H1 (cell line): ENCODE data around the gene MAP7. TPM values are rescaled to one million over a fixed set of nuclear protein-coding genes. Genes with fewer than 3 reads are reported as not detected.

Source experiments
- CTCF ChIA-PET: fragments of 300-600 bp; sonication (Branson Sonifier 250); formaldehyde crosslinking; loops from one replicate; lab custom pipeline; 2021; ENCODE audit not compliant: partially characterized antibody; lab: Charles Lee
- POLR2A ChIA-PET: fragments of 300-600 bp; sonication (Branson Sonifier 250); formaldehyde crosslinking; loops from one replicate; lab custom pipeline; 2021; ENCODE audit warnings: inconsistent platforms; ENCODE audit not compliant: partially characterized antibody; lab: Charles Lee
- DNase-seq, 2 experiments: peaks; one replicate each; pipeline versions ENCODE4 v3.0.0 to v3.0.0-alpha.2; 2010 to 2022; ENCODE audit warnings: low spot score in 2 of 2, low read depth in 1 of 2, mixed read lengths in 1 of 2
- FAIRE-seq: peaks from 2 replicates; lab custom pipeline; 2011; peaks lifted over from hg19 to GRCh38; lab: Jason Lieb, UNC
- H2AFZ ChIP-seq: 2 replicates; pipeline ENCODE4 v1.8.1; 2012; ENCODE audit warnings: low read length, inconsistent platforms
- H2AK5ac ChIP-seq: 2 replicates; pipeline ENCODE4 v1.6.1; 2013; ENCODE audit warnings: low read depth, low read length
- H2BK120ac ChIP-seq: replicated peaks from 2 replicates; pipeline ENCODE3; 2013; ENCODE audit warnings: low read depth, low read length, inconsistent platforms
- H2BK12ac ChIP-seq: 2 replicates; pipeline ENCODE4 v1.6.1; 2013; ENCODE audit warnings: low read depth, low read length
- H2BK15ac ChIP-seq: 2 replicates; pipeline ENCODE4 v1.6.1; 2013; ENCODE audit warnings: low read length
- H2BK20ac ChIP-seq: 2 replicates; pipeline ENCODE4 v1.6.1; 2013; ENCODE audit warnings: low read length
- H2BK5ac ChIP-seq: 2 replicates; pipeline ENCODE4 v1.6.1; 2013; ENCODE audit warnings: low read depth, low read length
- H3K14ac ChIP-seq: 2 replicates; pipeline ENCODE4 v1.6.1; 2013; ENCODE audit warnings: inconsistent platforms; ENCODE audit not compliant: insufficient read length
- H3K18ac ChIP-seq: 2 replicates; pipeline ENCODE4 v1.6.1; 2013; ENCODE audit warnings: low read length; ENCODE audit errors: extremely low read depth
- H3K23ac ChIP-seq: 2 replicates; pipeline ENCODE4 v1.6.1; 2013; ENCODE audit warnings: inconsistent platforms; ENCODE audit not compliant: insufficient read length
- H3K23me2 ChIP-seq: 2 replicates; pipeline ENCODE4 v1.6.1; 2013; ENCODE audit warnings: low read depth, low read length
- H3K27ac ChIP-seq: 2 replicates; pipeline ENCODE4 v1.6.1; 2011; ENCODE audit warnings: low read depth, low read length, inconsistent platforms
- H3K27me3 ChIP-seq, 4 experiments: replicated peaks in 1 of 4; 1 replicate in 1 of 4; 2 replicates in 3 of 4; pipeline versions ENCODE4 v1.6.1 to v1.8.1; 2011 to 2013; ENCODE audit warnings: low read length in 3 of 4, mild to moderate bottlenecking in 3 of 4, inconsistent platforms in 2 of 4, mixed read lengths in 2 of 4, moderate library complexity in 1 of 4; ENCODE audit not compliant: control insufficient read depth in 3 of 4, insufficient read depth in 3 of 4; ENCODE audit errors: extremely low read depth in 1 of 4
- H3K36me3 ChIP-seq, 4 experiments: 2 replicates each; pipeline versions ENCODE4 v1.6.1 to v1.8.1; 2011 to 2013; ENCODE audit warnings: mild to moderate bottlenecking in 4 of 4, low read length in 3 of 4, moderate library complexity in 2 of 4, control low read depth in 1 of 4, inconsistent platforms in 1 of 4; ENCODE audit not compliant: insufficient read depth in 4 of 4, control insufficient read depth in 2 of 4
- H3K4ac ChIP-seq: replicated peaks from 2 replicates; pipeline ENCODE3; 2013; ENCODE audit warnings: low read length, low read depth, mixed read lengths, inconsistent platforms; ENCODE audit not compliant: insufficient read length
- H3K4me1 ChIP-seq, 4 experiments: replicated peaks in 1 of 4; 1 replicate in 1 of 4; 2 replicates in 3 of 4; pipeline versions ENCODE4 v1.6.1 to v1.8.1; 2011 to 2013; ENCODE audit warnings: low read length in 3 of 4, inconsistent platforms in 2 of 4, mixed read lengths in 1 of 4; ENCODE audit not compliant: insufficient read depth in 4 of 4, control insufficient read depth in 3 of 4
- H3K4me2 ChIP-seq, 2 experiments: 2 replicates each; pipeline versions ENCODE4 v1.6.1 to v1.8.1; 2011 to 2013; ENCODE audit warnings: low read depth in 2 of 2, low read length in 2 of 2, control low read depth in 1 of 2, inconsistent platforms in 1 of 2, mild to moderate bottlenecking in 1 of 2; ENCODE audit not compliant: insufficient read depth in 1 of 2
- H3K4me3 ChIP-seq, 4 experiments: fragments of 200-600, 300-600 bp in 1 of 4; sonication (generic), shearing (Covaris generic), sonication (Bioruptor Twin) in 1 of 4; 2 replicates each; pipeline versions ENCODE4 v1.5.1 to v1.8.1; 2011 to 2016; ENCODE audit warnings: low read length in 4 of 4, low read depth in 3 of 4, control low read depth in 2 of 4, inconsistent platforms in 2 of 4, mild to moderate bottlenecking in 2 of 4, mixed read lengths in 1 of 4, moderate library complexity in 1 of 4; ENCODE audit not compliant: insufficient read depth in 2 of 4; ENCODE audit errors: extremely low read depth in 1 of 4
- H3K56ac ChIP-seq: replicated peaks from 2 replicates; pipeline ENCODE3; 2013; ENCODE audit warnings: low read depth, mild to moderate bottlenecking, mixed read lengths, low read length, inconsistent platforms; ENCODE audit not compliant: insufficient read length
- H3K79me1 ChIP-seq: 2 replicates; pipeline ENCODE4 v1.6.1; 2013; ENCODE audit warnings: low read depth, low read length, control low read depth
- H3K79me2 ChIP-seq, 2 experiments: 2 replicates each; pipeline versions ENCODE4 v1.6.1 to v1.8.1; 2012 to 2013; ENCODE audit warnings: low read length in 2 of 2, mild to moderate bottlenecking in 2 of 2, inconsistent platforms in 1 of 2; ENCODE audit not compliant: insufficient read depth in 2 of 2, control insufficient read depth in 1 of 2
- H3K9ac ChIP-seq, 4 experiments: replicated peaks in 1 of 4; 1 replicate in 1 of 4; 2 replicates in 3 of 4; pipeline versions ENCODE4 v1.6.1 to v1.8.1; 2011 to 2013; ENCODE audit warnings: low read depth in 3 of 4, low read length in 3 of 4, control low read depth in 2 of 4, mild to moderate bottlenecking in 2 of 4, moderate library complexity in 2 of 4, inconsistent platforms in 1 of 4; ENCODE audit errors: extremely low read depth in 1 of 4
- H3K9me3 ChIP-seq, 2 experiments: 2 replicates each; pipeline versions ENCODE4 v1.6.1 to v1.8.1; 2012 to 2013; ENCODE audit warnings: mild to moderate bottlenecking in 2 of 2, moderate library complexity in 2 of 2, control low read depth in 1 of 2, inconsistent platforms in 1 of 2, low read depth in 1 of 2, low read length in 1 of 2, mixed read lengths in 1 of 2; ENCODE audit not compliant: insufficient read depth in 2 of 2
- H4K20me1 ChIP-seq, 2 experiments: replicated peaks in 1 of 2; 2 replicates each; pipeline versions ENCODE3 to v1.8.1; 2011 to 2013; ENCODE audit warnings: inconsistent platforms in 2 of 2, low read length in 2 of 2, mild to moderate bottlenecking in 1 of 2; ENCODE audit not compliant: insufficient read depth in 2 of 2, control insufficient read depth in 1 of 2
- H4K5ac ChIP-seq: 2 replicates; pipeline ENCODE4 v1.6.1; 2013; ENCODE audit warnings: low read length, low read depth, mixed read lengths, inconsistent platforms; ENCODE audit not compliant: insufficient read length
- H4K8ac ChIP-seq: 2 replicates; pipeline ENCODE4 v1.8.0; 2013; ENCODE audit warnings: mild to moderate bottlenecking, moderate library complexity, low read length, inconsistent platforms; ENCODE audit not compliant: insufficient read depth; ENCODE audit errors: extremely low read depth
- H4K91ac ChIP-seq: replicated peaks from 2 replicates; pipeline ENCODE3; 2013; ENCODE audit warnings: low read length, mixed read lengths, inconsistent platforms; ENCODE audit not compliant: insufficient read length
- CBX5 ChIP-seq: fragments of 300-800, 300-1000 bp; sonication (generic); IDR thresholded peaks from 2 replicates; pipeline ENCODE4 v1.7.1; 2016; ENCODE audit warnings: antibody characterized with exemption, low read length, low read depth
- CREB1 ChIP-seq: IDR thresholded peaks from 2 replicates; pipeline ENCODE4 v1.6.1; 2012; ENCODE audit warnings: inconsistent platforms
- EGR1 ChIP-seq: IDR thresholded peaks from 2 replicates; pipeline ENCODE4 v1.6.1; 2011; ENCODE audit warnings: low read depth, low read length, borderline replicate concordance
- GABPA ChIP-seq: IDR thresholded peaks from 2 replicates; pipeline ENCODE4 v1.6.1; 2011; ENCODE audit warnings: mild to moderate bottlenecking, low read length, moderate library complexity, borderline replicate concordance; ENCODE audit not compliant: insufficient read depth
- JUN ChIP-seq: IDR thresholded peaks from 2 replicates; pipeline ENCODE4 v1.6.1; 2011; ENCODE audit warnings: low read depth, mild to moderate bottlenecking, improper control_type of control experiment, low read length
- KDM4A ChIP-seq: IDR thresholded peaks from one replicate; pipeline ENCODE4 v1.7.1; 2012; ENCODE audit warnings: low read depth, mild to moderate bottlenecking, moderate library complexity, low read length, inconsistent platforms; ENCODE audit not compliant: severe bottlenecking
- KDM5A ChIP-seq: fragments of 200-600 bp; IDR thresholded peaks from 2 replicates; pipeline ENCODE4 v1.7.1; 2012; ENCODE audit warnings: mild to moderate bottlenecking, low read length, inconsistent platforms, mixed read lengths
- NRF1 ChIP-seq: IDR thresholded peaks from 2 replicates; pipeline ENCODE4 v1.6.1; 2011; ENCODE audit warnings: mild to moderate bottlenecking, low read depth, low read length, improper control_type of control experiment
- SP4 ChIP-seq: IDR thresholded peaks from 2 replicates; pipeline ENCODE4 v1.6.1; 2012; ENCODE audit warnings: low read length, inconsistent platforms
- SRF ChIP-seq: IDR thresholded peaks from 2 replicates; pipeline ENCODE4 v1.6.1; 2011; ENCODE audit warnings: mild to moderate bottlenecking, low read depth, low read length, moderate library complexity
- TCF12 ChIP-seq: IDR thresholded peaks from 2 replicates; pipeline ENCODE4 v1.6.1; 2011; ENCODE audit warnings: low read depth, mild to moderate bottlenecking, low read length
- WGBS, 2 experiments: shearing (Covaris generic) in 1 of 2; methylation state at CpG; one replicate each; pipeline versions ENCODE4 v1.1.6 to v1.1.7; 2013 to 2015; ENCODE audit warnings: low lambda C conversion rate in 2 of 2, mixed read lengths in 2 of 2, inconsistent platforms in 1 of 2, low coverage in 1 of 2, missing lambda C conversion rate in 1 of 2; ENCODE audit not compliant: insufficient replicate concordance in 2 of 2, insufficient coverage in 1 of 2, insufficient read length in 1 of 2; ENCODE audit errors: extremely low coverage in 1 of 2, missing lambda C conversion rate in 1 of 2; 5-methylcytosine and 5-hydroxymethylcytosine counted together
- polyA plus RNA-seq, 7 experiments: library from polyadenylated mRNA; depleted of rRNA in 3 of 7; stranded (reverse) in 5 of 7; unstranded in 2 of 7; fragments of >200 nt in 5 of 7; fragments of 200-250 nt in 2 of 7; gene quantifications; 1 replicate in 5 of 7; 2 replicates in 1 of 7; 4 replicates in 1 of 7; pipeline versions ENCODE4 v1.2.1 to v1.2.3, GENCODE V29; 2011 to 2013; ENCODE audit warnings: missing spikeins in 2 of 7, mixed read lengths in 2 of 7
- total RNA-seq: library from RNA; stranded (reverse); fragmentation: NEBNext Ultra II Directional; extraction: Animal tissue kit (Norgen Biotek cat#: 25700); gene quantifications from 2 replicates; pipeline ENCODE4 v1.2.1, GENCODE V29; 2021
- TF ChIP-seq, protein P1 (sequence below): IDR thresholded peaks from 2 replicates; pipeline ENCODE4 v1.6.1; 2012; ENCODE audit warnings: inconsistent platforms

Gene MAP7
- total and polyA plus RNA-seq, 2 of the 8 experiments (the other 6 are each of a cell fraction or from before 2014, with no cell fraction given), result 13.5 to 66.9 TPM

DNA sequence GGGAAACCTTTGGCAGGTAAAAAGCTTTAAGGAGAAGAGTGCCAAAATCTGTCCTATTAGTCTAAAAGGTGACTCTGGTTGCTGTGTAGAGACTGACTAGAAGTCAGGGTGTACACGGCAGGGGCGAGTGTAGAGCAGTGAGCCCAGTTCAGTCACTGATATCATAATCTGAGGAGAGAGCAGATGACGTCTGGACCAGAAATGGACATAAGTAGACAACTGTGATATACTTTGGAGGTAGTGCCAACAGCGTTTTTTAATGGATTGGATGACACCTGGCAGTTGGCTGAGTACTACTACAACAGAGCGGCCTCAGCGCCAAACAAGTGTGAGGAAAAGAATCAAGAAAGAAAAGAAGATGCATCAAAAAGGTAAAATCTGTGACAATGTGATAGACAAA lies 76.0 kb downstream of the MAP7 start:
- no peak overlapping the region for H3K56ac ChIP-seq
- peaks cover 6% of the 10 kb centered on the region for H3K79me1 ChIP-seq
- POLR2A ChIA-PET, result no interaction called here
- peaks cover 0 to 11% (median 5%) of the 10 kb centered on the region in 4 experiments; a peak in 5 of 7 replicates for H3K4me1 ChIP-seq
- H3K27ac ChIP-seq, result no peak overlapping the region
- 0 out of 4 replicates have a peak, but pooled peaks cover 0 to 2% of the 10 kb centered on the region in 2 experiments for H3K9me3 ChIP-seq
- CTCF ChIA-PET, result no interaction called here
- no peak for TF ChIP-seq JUN
- TF ChIP-seq EGR1, result no peak
- no peak for TF ChIP-seq NRF1
- TF ChIP-seq KDM4A, result no peak
- TF ChIP-seq, protein P1, sequence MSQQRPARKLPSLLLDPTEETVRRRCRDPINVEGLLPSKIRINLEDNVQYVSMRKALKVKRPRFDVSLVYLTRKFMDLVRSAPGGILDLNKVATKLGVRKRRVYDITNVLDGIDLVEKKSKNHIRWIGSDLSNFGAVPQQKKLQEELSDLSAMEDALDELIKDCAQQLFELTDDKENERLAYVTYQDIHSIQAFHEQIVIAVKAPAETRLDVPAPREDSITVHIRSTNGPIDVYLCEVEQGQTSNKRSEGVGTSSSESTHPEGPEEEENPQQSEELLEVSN, result no peak
- no peak for TF ChIP-seq TCF12
- TF ChIP-seq SP4, result no peak
- TF ChIP-seq CBX5, result no peak
- TF ChIP-seq SRF, result no peak
- TF ChIP-seq CREB1, result no peak
- no peak for TF ChIP-seq GABPA
- TF ChIP-seq KDM5A, result no peak
- no peak overlapping the region for H3K18ac ChIP-seq
- no peak overlapping the region for H4K8ac ChIP-seq
- H3K36me3 ChIP-seq, result no peaks in the 10 kb centered on the region
- H2BK5ac ChIP-seq, result no peak overlapping the region
- peaks cover 0 to 67% of the 10 kb centered on the region in 2 experiments; a peak in 2 of 4 replicates for H3K79me2 ChIP-seq
- H2AFZ ChIP-seq, result no peak overlapping the region
- no peak overlapping the region for H4K91ac ChIP-seq
- H3K4ac ChIP-seq, result no peak overlapping the region
- no peak overlapping the region for H2BK12ac ChIP-seq
- H3K4me2 ChIP-seq, result no peak overlapping the region
- H2AK5ac ChIP-seq, result no peak overlapping the region
- 87% methylated on average over 6 of the region's 6 CpGs; no CpG with 5 or more reads in 1 of the 2 experiments for WGBS, 2 experiments
- DNase-seq, result no peak
- no peak overlapping the region for H3K23ac ChIP-seq
- H2BK20ac ChIP-seq, result no peak overlapping the region
- no peaks in the 10 kb centered on the region for H3K23me2 ChIP-seq
- no peak overlapping the region for H3K9ac ChIP-seq
- H3K14ac ChIP-seq, result no peak overlapping the region
- H3K4me3 ChIP-seq, result no peak overlapping the region
- H4K5ac ChIP-seq, result no peak overlapping the region
- no peak overlapping the region for H2BK15ac ChIP-seq
- H4K20me1 ChIP-seq, result peaks cover 2 to 3% of the 10 kb centered on the region in 2 experiments
- H2BK120ac ChIP-seq, result no peak overlapping the region
- FAIRE-seq, result no peak
- H3K27me3 ChIP-seq, result no peaks in the 10 kb centered on the region
